HepG2 (cell line): Measurements from ENCODE around the gene TMEM198. TPM values are rescaled to one million over a fixed set of nuclear protein-coding genes. Genes with fewer than 3 reads are reported as not detected.

Experiments
- ATAC-seq: fragments of 200-7000 bp; cut with Tn5 transposase; 3 replicates; pipeline ENCODE4 v1.9.1; 2020; ENCODE audit warnings: mild to moderate bottlenecking, moderate library complexity
- BruUV-seq: library from RNA; stranded (reverse); fragments of 400-500 nt; replicated peaks from 2 replicates; lab custom pipeline; 2021; lab: Mats Ljungman, UMichigan
- CTCF ChIA-PET: fragments of 300-600 bp; formaldehyde crosslinking; extraction: SDS; loops from one replicate; lab custom pipeline; 2021; ENCODE audit warnings: low total read pairs, inconsistent platforms, low intra/inter-chr PET ratio; lab: Yijun Ruan, JAX
- POLR2A ChIA-PET: fragments of 350-600 bp; sonication (Branson Sonifier 250); formaldehyde crosslinking; loops from one replicate; lab custom pipeline; 2020; ENCODE audit warnings: antibody characterized with exemption, inconsistent platforms; lab: Yijun Ruan, JAX
- DNase-seq: peaks from one replicate; pipeline ENCODE4 v3.0.0-alpha.2; 2015; ENCODE audit warnings: low spot score
- FAIRE-seq: peaks from 3 replicates; lab custom pipeline; 2011; peaks lifted over from hg19 to GRCh38; lab: Jason Lieb, UNC
- H2AFZ ChIP-seq: one replicate; pipeline ENCODE4 v1.6.1; 2011; ENCODE audit warnings: low read length, inconsistent platforms
- H3K27ac ChIP-seq: fragments of 300-600 bp; 3 replicates; pipeline ENCODE4 v1.8.0; 2011; ENCODE audit warnings: mixed run types, mild to moderate bottlenecking, mixed read lengths, low read length, inconsistent platforms; ENCODE audit not compliant: insufficient read depth; ENCODE audit errors: extremely low read length
- H3K27me3 ChIP-seq, 2 experiments: fragments of 200-600 bp in 1 of 2; 2 replicates in 1 of 2; 3 replicates in 1 of 2; pipeline versions ENCODE4 v1.6.0 to v1.8.0; 2011; ENCODE audit warnings: low read length in 2 of 2, mild to moderate bottlenecking in 2 of 2, moderate library complexity in 2 of 2, inconsistent platforms in 1 of 2; ENCODE audit not compliant: insufficient read depth in 2 of 2, control insufficient read depth in 1 of 2
- H3K36me3 ChIP-seq, 2 experiments: fragments of 200-600 bp in 1 of 2; replicated peaks in 1 of 2; 2 replicates in 1 of 2; 3 replicates in 1 of 2; pipeline versions ENCODE4 v1.5.1 to v1.8.0; 2011; ENCODE audit warnings: low read length in 2 of 2, inconsistent platforms in 1 of 2; ENCODE audit not compliant: insufficient read depth in 2 of 2, control insufficient read depth in 1 of 2
- H3K4me1 ChIP-seq: 2 replicates; pipeline ENCODE4 v1.5.1; 2012; ENCODE audit warnings: low read length, inconsistent platforms; ENCODE audit not compliant: insufficient read depth
- H3K4me2 ChIP-seq: 2 replicates; pipeline ENCODE4 v1.6.0; 2011; ENCODE audit warnings: low read depth, low read length, inconsistent platforms
- H3K4me3 ChIP-seq, 3 experiments: fragments of 200-600 bp in 1 of 3; sonication (generic), shearing (Covaris generic) in 1 of 3; replicated peaks in 1 of 3; 2 replicates each; pipeline ENCODE4 v1.5.1; 2011 to 2016; ENCODE audit warnings: low read length in 3 of 3, inconsistent platforms in 2 of 3, low read depth in 2 of 3, mild to moderate bottlenecking in 2 of 3, control low read depth in 1 of 3, mixed read lengths in 1 of 3; ENCODE audit not compliant: insufficient read depth in 1 of 3
- H3K79me2 ChIP-seq: one replicate; pipeline ENCODE4 v1.6.1; 2011; ENCODE audit warnings: low read length, inconsistent platforms; ENCODE audit not compliant: insufficient read depth
- H3K9ac ChIP-seq: 2 replicates; pipeline ENCODE4 v1.6.0; 2011; ENCODE audit warnings: mild to moderate bottlenecking, low read depth, low read length, inconsistent platforms; ENCODE audit not compliant: insufficient read depth
- H3K9me3 ChIP-seq: 2 replicates; pipeline ENCODE4 v1.5.1; 2012; ENCODE audit warnings: mild to moderate bottlenecking, low read length
- H4K20me1 ChIP-seq: 2 replicates; pipeline ENCODE4 v1.6.0; 2011; ENCODE audit warnings: inconsistent platforms, mild to moderate bottlenecking, low read length, moderate library complexity; ENCODE audit not compliant: insufficient read depth
- FOSL2 ChIP-seq: sonication (generic); formaldehyde crosslinking; IDR thresholded peaks from 2 replicates; pipeline ENCODE4 v1.4.0; 2020; ENCODE audit warnings: missing genetic modification reagents
- MAZ ChIP-seq, 2 experiments: sonication (generic) in 1 of 2; formaldehyde crosslinking in 1 of 2; IDR thresholded peaks; 2 replicates each; pipeline versions ENCODE4 v1.5.0 to v1.6.1; 2012 to 2020; ENCODE audit warnings: low read depth in 2 of 2, mild to moderate bottlenecking in 2 of 2, borderline replicate concordance in 1 of 2, improper control_type of control experiment in 1 of 2, low read length in 1 of 2, missing genetic modification reagents in 1 of 2, moderate library complexity in 1 of 2
- SALL2 ChIP-seq: sonication (generic); formaldehyde crosslinking; IDR thresholded peaks from 2 replicates; pipeline ENCODE4 v1.8.1; 2023; ENCODE audit warnings: mild to moderate bottlenecking, missing genetic modification reagents, inconsistent platforms
- ZNF644 ChIP-seq: IDR thresholded peaks from 2 replicates; pipeline ENCODE4 v1.6.1; 2016; ENCODE audit warnings: low read depth
- WGBS: methylation state at CpG from one replicate; pipeline ENCODE4 v1.1.6; 2017; ENCODE audit warnings: low lambda C conversion rate; 5-methylcytosine and 5-hydroxymethylcytosine counted together
- in situ Hi-C: cut with HindIII; loops from 2 replicates; pipeline ENCODE4 v1.10.0; 2017; ENCODE audit warnings: low pct_unique_long_range_greater_than_20kb; ENCODE audit not compliant: extremely low pct_ligation_motif_present
- intact Hi-C: fragments of 100-400 bp; cut with micrococcal nuclease; formaldehyde crosslinking; loops from one replicate; pipeline ENCODE4 v1.10.0; 2022; ENCODE audit not compliant: unreplicated experiment
- polyA plus RNA-seq, 8 experiments: library from polyadenylated mRNA; depleted of rRNA in 3 of 8; stranded (reverse) in 7 of 8; unstranded in 1 of 8; fragments of >200 nt; fragmentation: Illumina TruSeq in 4 of 8; extraction: Trizol in 4 of 8; gene quantifications; 2 replicates each; pipeline versions ENCODE4 v1.2.1 to v1.2.3, GENCODE V29; 2011 to 2016; ENCODE audit warnings: low read depth in 4 of 8, missing spikeins in 1 of 8, mixed read lengths in 1 of 8; ENCODE audit not compliant: insufficient read depth in 1 of 8
- total RNA-seq, 5 experiments: library from RNA; depleted of rRNA; stranded (reverse); fragments of >200 nt; fragmentation: Illumina TruSeq; extraction: Trizol; gene quantifications; 2 replicates each; pipeline ENCODE4 v1.2.3, GENCODE V29; 2016; ENCODE audit warnings: low read depth in 1 of 5
- TF ChIP-seq, protein P1 (sequence below): IDR thresholded peaks from 2 replicates; pipeline ENCODE4 v1.6.1; 2016; ENCODE audit warnings: missing genetic modification reagents, missing compliant biosample characterization
- TF ChIP-seq, protein P2 (sequence below): sonication (generic); formaldehyde crosslinking; IDR thresholded peaks from 2 replicates; pipeline ENCODE4 v1.9.0; 2021; ENCODE audit warnings: missing genetic modification reagents, borderline replicate concordance
- TF ChIP-seq, protein P3 (sequence below): sonication (generic); formaldehyde crosslinking; IDR thresholded peaks from 2 replicates; pipeline ENCODE4 v1.5.0; 2020; ENCODE audit warnings: mild to moderate bottlenecking, missing genetic modification reagents, borderline replicate concordance

TMEM198 gene
- total and polyA plus RNA-seq, 2 of the 13 experiments (the other 11 are each of a cell fraction or from before 2014, with no cell fraction given), result 17.3 to 23.5 TPM

DNA sequence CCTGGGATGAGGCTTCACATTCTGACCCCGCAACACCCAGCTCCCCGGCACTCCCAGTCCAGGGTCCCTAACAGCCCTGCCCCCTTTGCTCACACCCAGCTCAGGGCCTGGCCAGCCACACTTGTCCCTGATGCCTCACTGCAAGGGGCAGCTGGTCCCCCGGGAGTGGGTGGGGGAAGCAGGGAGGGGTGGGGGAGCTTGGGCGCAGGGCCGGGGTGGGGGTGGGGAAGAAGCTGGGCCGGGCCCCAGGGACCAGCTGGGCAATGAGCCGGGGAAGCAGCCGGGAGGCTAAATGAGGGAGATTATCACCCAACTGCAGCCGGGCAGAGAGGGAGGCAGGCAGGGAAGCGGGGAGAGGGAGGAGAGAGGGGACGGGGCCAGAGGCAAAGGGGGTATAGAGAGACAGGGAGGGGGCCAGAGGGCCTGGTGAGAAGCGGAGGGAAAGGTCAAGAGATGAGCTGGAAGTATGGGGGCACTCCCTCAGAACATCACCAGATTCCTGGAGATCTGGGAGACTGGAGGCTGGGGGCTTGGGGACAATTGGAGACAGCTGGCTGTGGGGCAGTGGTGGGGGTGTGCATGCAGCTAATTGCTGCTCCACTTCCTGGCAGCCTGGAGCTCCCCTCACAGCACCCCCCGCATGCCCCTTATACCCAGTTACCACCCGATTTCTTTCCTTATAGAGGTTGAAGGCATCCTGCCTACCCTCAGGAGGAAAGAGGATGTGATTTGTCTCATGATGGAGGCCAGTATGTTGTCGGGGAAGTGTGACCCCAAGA is 32.1 kb upstream of the TMEM198 start:
- peaks cover 0 to 3% of the 10 kb centered on the region in 2 experiments; a peak in 1 of 5 replicates for H3K36me3 ChIP-seq
- BruUV-seq, result no TSS peak
- peaks cover 15 to 58% of the 10 kb centered on the region in 2 experiments for H3K27me3 ChIP-seq
- DNase-seq (no peak), ATAC-seq (no peak), FAIRE-seq (no peak)
- peaks cover 34% of the 10 kb centered on the region for H3K4me1 ChIP-seq
- H3K4me2 ChIP-seq, result no peak overlapping the region
- WGBS, result 13% methylated on average over 15 of the region's 15 CpGs
- in situ Hi-C loops, result no loop called here
- H3K27ac ChIP-seq, result no peak overlapping the region
- intact Hi-C loops, result no loop called here
- H3K4me3 ChIP-seq, result no peak overlapping the region
- no peaks in the 10 kb centered on the region for H3K9me3 ChIP-seq
- POLR2A ChIA-PET, result interaction anchor here (7.7 kb wide), 1 partner anchor 13 kb away, joined by 94 read pairs; the partner anchor contains the start of gene GMPPA
- H3K9ac ChIP-seq, result no peak overlapping the region
- no peak overlapping the region for H2AFZ ChIP-seq
- CTCF ChIA-PET, result no interaction called here
- TF ChIP-seq, protein P1, sequence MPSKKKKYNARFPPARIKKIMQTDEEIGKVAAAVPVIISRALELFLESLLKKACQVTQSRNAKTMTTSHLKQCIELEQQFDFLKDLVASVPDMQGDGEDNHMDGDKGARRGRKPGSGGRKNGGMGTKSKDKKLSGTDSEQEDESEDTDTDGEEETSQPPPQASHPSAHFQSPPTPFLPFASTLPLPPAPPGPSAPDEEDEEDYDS (CRISPR knock-in tag), result no peak
- 0 out of 2 replicates have a peak, but pooled peaks have one; percentile 9 for TF ChIP-seq MAZ (IDR thresholded peaks at IDR 0.05; ENCODE audit: borderline replicate concordance, low read depth, low read length)
- TF ChIP-seq MAZ (CRISPR knock-in tag; IDR thresholded peaks at IDR 0.05; ENCODE audit: low read depth), result no peak
- TF ChIP-seq, all 625 proteins: peak for 1
- Histone ChIP-seq H3K79me2 (no peaks in the 10 kb centered on the region), H4K20me1 (peaks cover 11% of the 10 kb centered on the region; the same call in 1 of the 2 replicates)

DNA sequence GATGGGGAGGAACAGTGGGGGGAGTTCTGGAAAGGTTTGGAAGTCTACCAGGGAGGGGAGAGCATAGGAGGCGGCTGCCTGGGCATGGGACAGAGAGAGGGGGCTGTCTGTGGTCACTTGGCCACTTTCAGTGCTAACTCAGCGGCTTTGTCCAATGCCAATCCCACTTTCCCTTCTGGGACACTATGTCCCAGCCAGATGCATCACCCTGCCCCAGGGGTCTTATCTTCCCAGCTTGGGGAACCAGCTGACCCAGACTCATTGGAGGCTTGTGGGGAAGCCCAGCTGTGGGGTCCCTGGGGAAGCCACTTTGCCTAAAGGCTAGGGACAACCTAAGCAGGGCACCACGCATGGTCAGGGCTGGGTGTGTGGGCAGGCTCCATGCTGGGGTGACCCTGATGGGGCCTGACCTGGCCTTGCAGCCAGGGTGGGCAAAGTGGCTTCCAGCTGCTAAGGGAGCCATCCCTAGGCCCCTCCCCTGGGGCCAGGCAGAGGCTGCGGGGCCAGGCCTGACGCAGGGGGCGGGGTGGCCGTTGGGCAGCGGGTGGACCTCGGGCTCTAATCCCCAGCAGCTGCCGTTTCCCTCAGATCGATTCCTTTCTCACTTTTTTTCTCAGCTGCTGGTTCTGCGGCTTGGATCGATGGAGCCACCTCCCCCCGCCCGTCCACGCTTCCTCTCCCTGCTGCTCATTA is 31.2 kb upstream of the TMEM198 start:
- POLR2A ChIA-PET, result interaction anchor here (7.7 kb wide), 1 partner anchor 14 kb away, joined by 94 read pairs; the partner anchor contains the start of gene GMPPA
- intact Hi-C loops, result no loop called here
- H3K9me3 ChIP-seq, result no peaks in the 10 kb centered on the region
- no peak overlapping the region for H3K9ac ChIP-seq
- in situ Hi-C loops, result no loop called here
- CTCF ChIA-PET, result no interaction called here
- WGBS, result 2% methylated on average over 15 of the region's 16 CpGs
- peak overlapping the region in 1 of 3 experiments; percentile 10; a peak in 1 of 6 replicates for H3K4me3 ChIP-seq
- H4K20me1 ChIP-seq, result peaks cover 11% of the 10 kb centered on the region; the same call in 1 of the 2 replicates
- DNase-seq (no peak), FAIRE-seq (no peak), ATAC-seq (peak; percentile 42)
- H2AFZ ChIP-seq, result no peak overlapping the region
- no peak overlapping the region for H3K27ac ChIP-seq
- H3K4me1 ChIP-seq, result peaks cover 34% of the 10 kb centered on the region
- H3K36me3 ChIP-seq, result no peaks in the 10 kb centered on the region
- H3K79me2 ChIP-seq, result no peaks in the 10 kb centered on the region
- H3K27me3 ChIP-seq, result peaks cover 16 to 68% of the 10 kb centered on the region in 2 experiments
- H3K4me2 ChIP-seq, result peak overlapping the region; percentile 20
- no TSS peak for BruUV-seq
- TF ChIP-seq ZNF644 (CRISPR knock-in tag), result no peak
- no peak for TF ChIP-seq SALL2 (CRISPR knock-in tag)
- TF ChIP-seq, protein P2, sequence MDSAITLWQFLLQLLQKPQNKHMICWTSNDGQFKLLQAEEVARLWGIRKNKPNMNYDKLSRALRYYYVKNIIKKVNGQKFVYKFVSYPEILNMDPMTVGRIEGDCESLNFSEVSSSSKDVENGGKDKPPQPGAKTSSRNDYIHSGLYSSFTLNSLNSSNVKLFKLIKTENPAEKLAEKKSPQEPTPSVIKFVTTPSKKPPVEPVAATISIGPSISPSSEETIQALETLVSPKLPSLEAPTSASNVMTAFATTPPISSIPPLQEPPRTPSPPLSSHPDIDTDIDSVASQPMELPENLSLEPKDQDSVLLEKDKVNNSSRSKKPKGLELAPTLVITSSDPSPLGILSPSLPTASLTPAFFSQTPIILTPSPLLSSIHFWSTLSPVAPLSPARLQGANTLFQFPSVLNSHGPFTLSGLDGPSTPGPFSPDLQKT, result no peak
- TF ChIP-seq FOSL2, result no peak
- TF ChIP-seq, protein P3, sequence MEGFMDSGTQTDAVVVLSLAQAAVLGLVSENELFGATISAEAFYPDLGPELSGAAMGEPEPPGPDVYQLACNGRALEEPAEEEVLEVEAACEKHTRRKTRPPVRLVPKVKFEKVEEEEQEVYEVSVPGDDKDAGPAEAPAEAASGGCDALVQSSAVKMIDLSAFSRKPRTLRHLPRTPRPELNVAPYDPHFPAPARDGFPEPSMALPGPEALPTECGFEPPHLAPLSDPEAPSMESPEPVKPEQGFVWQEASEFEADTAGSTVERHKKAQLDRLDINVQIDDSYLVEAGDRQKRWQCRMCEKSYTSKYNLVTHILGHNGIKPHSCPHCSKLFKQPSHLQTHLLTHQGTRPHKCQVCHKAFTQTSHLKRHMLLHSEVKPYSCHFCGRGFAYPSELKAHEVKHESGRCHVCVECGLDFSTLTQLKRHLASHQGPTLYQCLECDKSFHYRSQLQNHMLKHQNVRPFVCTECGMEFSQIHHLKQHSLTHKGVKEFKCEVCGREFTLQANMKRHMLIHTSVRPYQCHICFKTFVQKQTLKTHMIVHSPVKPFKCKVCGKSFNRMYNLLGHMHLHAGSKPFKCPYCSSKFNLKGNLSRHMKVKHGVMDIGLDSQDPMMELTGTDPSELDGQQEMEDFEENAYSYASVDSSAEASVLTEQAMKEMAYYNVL (CRISPR knock-in tag), result 0 out of 2 replicates have a peak, but pooled peaks have one; percentile 27
